Daoy (cell line): ENCODE results near the gene DIPK1B. TPM values are rescaled to one million over a fixed set of nuclear protein-coding genes. Genes with fewer than 3 reads are reported as not detected.
A peak's percentile ranks its signal among the peaks of the same experiment; 100 is the strongest.
"Not testable (repeated sequence)": the region's sequence is repeated elsewhere in the genome, so short reads cannot be mapped to it uniquely, and the experiment has no call there.

ENCODE experiments used
- DNase-seq: peaks from one replicate; pipeline ENCODE4 v3.0.0-alpha.2; 2015; ENCODE audit warnings: low read depth
- total RNA-seq: library from RNA; depleted of rRNA; stranded (reverse); fragments of >200 nt; shearing (Covaris generic); gene quantifications from 2 replicates; pipeline ENCODE4 v1.2.3, GENCODE V29; 2014

DIPK1B gene
- total RNA-seq, 1 experiment from 2014 or later = 6.6 TPM

DNA sequence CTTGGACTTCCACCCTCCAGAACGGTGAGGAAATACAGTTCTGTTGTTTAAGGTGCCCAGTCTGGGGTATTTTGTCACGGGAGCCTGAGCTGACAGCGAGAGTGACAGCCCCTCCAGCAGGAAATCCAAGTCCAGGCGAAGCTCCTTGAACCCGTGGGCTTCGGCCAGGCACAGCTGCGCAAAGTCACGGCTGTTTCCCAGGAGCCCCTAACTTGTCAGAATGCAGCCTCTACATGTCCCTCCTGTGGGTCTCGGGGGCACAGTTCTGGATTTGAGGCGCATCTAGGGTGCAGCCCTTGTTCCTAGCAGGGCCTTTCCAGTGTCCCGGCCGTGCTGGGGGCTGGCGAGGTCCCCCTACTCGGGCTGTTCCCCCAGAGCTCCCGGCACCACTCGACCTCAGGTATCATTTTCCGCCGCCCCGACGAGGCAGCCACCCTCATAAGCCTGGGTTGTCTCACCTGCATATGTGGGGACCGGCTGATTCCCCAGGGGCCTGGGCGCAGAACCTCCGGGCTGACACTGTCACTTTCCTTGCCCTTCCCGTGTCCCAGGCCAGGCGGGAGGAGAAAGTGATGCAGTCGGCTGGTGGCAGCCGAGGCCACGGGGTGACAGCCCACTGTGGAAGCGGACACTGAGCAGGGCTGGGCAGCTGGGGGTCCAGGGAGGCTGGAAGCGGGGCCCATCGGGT lies 41.1 kb downstream of the DIPK1B start:
- no peak for DNase-seq

DNA sequence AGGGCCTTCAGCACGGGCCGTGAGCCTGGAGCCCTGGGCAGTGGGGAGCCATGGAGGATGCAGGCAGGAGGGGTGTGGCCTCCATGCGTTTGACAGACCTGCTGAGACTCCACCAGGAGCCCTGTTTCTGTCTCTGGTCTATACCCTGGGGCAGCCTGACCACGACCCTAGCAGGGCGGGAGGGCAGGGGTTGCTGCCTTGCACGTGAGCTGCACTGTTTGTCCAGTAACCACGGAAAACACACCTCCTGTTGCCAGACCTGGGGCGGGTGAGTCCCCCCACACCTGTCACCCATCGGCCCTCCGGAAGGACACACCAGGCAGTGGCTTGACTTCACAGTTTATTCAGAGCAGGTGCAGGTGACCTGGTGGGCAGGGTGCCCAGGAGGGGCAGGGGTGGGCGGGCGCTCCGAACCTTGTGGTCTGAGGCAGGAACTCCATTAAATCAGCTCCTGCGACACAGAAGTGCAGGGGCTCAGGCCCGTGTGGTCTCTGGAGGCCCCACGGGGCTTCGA lies 41.7 kb downstream of the DIPK1B start:
- no peak for DNase-seq

DNA sequence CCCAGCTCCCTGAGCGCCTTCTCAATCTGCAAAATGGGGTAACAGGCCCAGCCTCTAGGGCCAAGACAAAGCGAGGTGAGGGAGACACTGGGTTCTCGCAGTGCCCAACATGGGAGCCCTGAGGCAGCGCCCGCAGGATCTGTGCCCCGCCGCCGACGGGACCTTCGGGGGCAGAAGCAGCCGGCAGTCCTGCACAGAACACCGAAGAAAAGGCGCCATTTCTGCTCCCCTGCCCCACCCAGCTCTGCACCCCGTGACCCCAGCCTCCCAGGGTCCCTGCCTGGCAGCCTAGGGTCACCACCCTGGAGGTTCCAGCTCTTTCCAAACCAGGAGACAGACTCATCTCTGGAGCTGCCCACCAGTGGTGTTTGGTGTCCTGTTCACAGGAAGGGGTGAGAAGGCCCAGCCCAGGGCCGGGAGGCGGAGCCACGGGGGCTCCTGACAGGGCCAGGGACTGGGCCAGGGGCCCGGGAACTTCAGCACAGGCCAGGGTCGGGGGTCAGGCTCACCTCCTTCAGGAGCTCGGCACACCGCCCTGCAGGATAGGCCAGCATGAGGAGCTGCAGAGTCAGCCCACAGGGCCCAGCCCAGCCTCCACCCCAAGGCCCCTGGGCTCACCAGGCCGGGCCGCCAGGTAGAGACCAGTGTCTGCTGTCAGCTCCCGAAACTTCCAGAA lies 42.4 kb downstream of the DIPK1B start:
- no peak for DNase-seq

DNA sequence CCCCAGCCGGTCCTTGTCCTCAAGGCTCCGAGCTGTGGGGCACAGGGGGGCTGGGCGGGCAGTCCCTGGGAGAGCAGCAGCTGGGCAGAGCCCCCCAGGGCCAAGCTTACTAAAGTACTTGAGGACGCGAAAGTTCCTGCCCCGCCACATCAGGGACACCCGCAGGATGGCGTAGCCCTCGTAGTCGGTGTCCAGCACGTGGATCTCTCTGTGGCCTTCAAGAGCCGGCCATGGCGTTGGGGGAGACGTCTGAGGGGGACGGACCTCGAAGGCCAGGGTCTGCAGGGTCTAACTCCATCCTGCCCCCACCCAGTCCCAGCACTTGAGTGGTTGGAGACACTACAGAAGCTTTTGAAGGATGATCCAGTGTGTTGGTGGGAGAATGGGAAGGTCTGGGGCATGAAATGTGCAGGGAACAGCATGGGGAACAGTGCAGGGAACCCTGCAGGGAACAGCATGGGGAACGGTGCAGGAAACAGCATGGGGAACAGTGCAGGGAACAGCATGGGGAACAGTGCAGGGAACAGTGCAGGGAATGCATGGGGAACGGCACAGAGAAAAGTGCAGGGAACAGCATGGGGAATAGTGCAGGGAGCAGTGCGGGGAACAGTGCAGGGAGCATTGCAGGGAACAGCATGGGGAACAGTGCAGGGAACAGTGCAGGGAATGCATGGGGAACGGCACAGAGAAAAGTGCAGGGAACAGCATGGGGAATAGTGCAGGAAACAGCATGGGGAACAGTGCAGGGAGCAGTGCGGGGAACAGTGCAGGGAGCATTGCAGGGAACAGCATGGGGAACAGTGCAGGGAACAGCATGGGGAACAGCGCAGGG lies 43.1 kb downstream of the DIPK1B start:
- DNase-seq = not testable (repeated sequence)

DNA sequence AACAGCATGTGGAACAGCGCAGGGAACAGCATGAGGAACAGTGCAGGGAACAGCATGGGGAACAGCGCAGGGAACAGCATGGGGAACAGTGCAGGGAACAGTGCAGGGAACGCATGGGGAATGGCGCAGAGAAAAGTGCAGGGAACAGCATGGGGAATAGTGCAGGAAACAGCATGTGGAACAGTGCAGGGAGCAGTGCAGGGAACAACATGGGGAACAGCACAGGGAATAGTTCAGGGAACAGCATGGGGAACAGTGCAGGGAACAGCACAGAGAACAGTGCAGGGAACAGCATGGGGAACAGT lies 43.7 kb downstream of the DIPK1B start:
- DNase-seq = no peak

DNA sequence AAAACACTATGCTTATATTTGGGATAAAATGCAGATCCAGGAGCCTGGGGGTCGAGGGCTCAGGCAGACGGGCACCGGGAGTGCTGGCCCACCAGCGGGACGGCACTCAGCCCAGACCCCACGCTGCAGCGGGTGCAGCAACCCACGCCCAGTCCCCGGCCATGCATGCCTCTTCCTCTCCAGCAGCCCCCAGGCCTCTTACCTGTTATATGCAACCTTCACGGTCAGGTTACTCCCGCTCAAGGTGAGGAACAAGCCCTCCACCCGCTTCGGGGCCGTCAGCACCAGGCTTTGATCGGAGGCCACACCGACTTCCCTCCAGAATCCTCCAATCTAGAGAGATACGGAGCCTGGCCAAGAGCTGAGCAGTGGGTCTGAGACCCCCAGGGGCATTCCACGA lies 44.5 kb downstream of the DIPK1B start:
- no peak for DNase-seq

DNA sequence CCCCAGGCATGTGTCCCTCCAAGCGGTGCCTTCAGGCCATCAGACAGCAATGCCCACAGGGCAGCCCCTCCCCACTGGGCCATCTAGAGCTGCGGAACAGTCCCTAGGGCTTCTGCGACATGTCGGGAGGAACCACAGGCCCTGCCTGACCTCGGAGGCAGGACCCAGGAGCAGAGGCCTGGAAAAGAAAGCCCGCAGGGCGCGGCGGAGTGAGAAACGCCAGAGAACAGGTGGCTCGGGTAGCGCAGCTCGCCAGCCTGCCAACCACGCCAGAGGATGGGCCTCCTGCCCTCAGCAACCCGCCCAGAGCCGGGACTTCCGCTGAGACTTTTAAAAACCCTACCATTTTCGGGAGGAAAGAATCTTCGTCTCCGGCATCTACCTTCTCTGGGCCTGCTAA lies 45.0 kb downstream of the DIPK1B start:
- DNase-seq = no peak

DNA sequence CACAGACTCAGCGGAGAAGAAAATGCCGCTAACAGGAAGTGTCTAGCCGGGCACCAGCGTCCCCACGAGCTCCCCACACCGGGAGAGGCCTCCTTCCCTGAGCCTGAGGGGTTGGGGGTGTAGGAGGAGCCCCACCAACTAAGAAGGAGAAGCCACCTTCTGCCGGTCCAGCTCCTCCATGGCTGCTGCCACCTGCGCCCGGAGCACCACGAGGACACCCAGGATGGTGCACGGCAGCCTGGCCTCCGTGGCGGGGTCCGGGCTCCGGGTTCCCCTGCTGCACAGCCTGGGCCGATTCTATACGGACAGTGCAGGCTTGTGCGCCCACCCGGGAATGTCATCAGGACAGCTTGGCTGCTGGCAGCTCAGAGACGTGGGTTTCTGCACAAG lies 45.4 kb downstream of the DIPK1B start:
- DNase-seq = no peak

DNA sequence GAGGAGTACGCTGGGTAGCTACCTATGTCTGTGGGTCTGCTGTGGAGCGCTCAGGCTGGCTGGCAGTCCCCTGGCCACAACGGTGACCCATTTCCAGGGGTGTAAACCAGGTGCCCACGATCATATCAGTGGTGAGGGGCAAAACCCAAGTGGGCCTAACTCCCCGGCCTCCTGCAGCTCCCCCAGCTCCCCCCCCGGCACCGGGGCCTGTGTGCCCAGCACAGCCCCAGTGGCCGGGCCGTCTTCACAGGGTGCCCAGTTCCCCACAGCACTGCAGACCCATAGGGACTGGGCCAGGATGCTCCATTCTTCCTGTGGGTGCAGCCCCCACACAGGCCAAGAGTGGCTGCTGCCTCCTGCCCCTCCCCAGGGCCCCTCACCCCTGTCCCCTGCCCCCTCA lies 46.6 kb downstream of the DIPK1B start:
- DNase-seq = no peak

DNA sequence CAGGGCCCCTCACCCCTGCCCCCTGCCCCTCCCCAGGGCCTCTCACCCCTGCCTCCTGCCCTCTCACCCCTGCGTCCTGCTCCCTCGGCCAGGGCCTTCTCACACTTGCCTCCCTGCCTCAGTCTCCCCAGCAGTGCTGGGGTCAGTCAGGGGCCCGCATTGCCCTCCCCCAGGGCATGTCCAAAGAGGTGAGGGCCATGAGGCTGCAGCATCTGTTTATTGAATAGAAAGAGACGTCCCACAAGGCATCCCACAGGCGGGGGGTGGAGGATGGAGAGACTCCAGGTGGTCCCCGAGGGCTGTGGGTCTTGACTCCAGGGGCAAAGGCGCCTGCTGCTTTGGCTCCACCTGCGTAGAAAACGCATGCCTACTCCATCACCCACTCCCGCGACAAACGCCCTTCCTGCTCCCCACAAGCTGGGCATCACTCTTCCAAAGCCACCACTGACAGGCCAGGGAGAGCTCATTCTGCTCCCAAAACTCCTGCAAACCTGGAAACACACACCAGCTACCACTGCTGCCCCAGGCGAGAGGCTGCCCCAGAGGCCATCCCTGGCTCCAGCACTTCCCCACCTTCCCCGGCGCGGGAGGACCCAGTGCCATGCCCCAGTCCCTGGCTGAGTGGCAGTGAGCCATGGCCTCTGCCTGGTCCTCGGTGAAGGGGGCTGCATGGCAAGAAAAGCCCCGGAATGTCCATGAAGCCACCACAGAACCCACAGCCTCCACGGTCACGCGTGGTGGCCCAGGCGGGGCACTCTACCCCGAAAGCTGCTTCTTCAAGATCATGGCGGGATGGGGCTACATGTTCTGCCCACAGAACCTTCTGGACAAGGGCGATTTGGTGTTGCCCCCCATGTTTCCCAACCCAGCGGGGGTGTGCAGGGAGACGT lies 47.3 kb downstream of the DIPK1B start:
- DNase-seq = no peak

DNA sequence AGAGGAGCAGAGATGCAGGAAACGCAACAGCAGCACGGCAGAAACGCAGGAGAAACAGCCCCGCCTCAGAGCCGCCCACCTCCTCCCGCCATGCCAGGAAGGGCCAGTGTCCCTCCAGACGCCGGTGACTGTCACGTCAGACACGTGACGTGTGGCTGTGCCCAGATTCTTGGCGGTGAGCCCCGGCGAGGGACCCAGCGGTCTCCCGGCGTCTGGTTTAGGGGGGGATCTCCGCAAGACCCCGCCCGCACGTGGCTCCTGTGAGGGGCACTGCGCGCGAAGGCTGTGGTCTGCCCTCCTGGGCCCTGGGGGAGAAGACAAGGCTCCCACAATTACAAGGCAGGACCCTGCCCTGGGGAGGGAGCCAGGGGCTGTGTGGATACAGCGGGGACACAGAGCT lies 48.1 kb downstream of the DIPK1B start:
- DNase-seq = no peak

DNA sequence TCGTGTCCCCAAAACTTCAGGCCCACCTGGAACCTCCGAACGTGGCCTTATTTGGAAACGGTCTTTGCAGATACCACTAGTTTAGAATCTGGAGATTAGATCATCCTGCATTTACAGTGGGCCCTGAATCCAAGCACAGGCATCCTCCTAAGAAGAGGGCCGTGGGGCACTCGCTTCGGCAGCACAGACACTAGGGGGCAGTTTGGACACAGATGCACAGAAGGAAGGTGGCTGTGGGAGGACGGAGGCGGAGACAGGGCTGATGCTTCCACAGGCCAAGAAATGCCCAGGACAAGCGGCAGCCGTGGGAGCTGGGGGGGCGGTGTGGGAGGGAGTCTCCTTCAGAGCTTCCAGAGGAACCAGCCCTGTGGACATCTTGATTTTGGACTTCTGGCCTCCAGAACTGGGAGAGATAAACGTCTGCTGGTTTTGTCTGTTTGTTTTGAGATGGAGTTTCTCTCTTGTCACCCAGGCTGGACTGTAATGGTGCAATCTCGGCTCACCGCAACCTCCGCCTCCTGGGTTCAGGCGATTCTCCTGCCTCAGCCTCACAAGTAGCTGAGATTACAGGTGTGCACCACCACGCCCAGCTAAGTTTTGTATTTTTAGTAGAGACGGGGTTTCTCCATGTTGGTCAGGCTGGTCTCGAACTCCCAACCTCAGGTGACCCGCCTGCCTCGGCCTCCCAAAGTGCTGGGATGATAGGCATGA lies 48.6 kb downstream of the DIPK1B start:
- peak; percentile 82 for DNase-seq

DNA sequence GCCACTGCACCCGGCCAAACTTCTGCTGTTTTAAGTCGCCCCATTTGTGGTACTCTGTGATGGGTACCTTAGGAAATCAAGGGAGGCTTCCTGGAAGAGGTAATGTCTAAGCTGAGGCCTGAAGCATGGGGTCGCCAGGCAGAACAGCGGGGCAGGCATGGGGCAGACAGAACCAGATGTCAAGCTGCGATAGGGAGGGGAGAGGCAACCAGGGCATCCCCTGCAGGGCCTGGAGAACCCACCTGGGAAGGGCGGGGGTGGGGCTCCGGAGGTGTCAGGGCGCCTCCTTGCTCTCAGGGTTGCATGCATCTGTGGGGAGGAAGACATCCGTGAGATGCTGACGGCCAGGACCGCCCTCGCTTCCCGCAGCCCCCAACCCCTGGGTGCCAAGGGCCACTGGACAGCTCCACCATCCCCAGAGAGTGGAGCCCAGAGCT lies 49.2 kb downstream of the DIPK1B start:
- no peak for DNase-seq

DNA sequence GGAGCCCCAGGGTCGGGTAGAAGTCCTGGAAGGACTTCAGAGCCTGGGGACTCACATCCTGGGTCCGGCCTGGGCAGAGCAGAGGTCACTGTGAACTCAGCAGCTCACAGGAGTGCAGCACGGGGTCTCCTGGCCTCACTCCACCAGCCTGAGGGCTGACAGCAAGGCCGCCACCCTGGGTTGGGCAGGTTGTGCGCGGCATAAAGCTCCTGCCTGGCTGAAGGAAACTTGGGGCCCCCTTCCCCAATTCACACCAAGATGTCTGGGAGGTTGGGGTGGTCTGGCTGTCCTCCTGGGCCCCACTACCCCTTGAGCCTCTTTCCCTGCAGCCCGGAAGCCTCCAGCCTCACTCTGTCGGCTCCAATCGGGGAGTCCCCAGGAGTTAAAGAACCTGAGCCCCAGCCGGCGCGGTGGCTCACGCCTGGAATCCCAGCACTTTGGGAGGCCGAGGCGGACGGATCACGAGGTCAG lies 49.9 kb downstream of the DIPK1B start:
- no peak for DNase-seq

DNA sequence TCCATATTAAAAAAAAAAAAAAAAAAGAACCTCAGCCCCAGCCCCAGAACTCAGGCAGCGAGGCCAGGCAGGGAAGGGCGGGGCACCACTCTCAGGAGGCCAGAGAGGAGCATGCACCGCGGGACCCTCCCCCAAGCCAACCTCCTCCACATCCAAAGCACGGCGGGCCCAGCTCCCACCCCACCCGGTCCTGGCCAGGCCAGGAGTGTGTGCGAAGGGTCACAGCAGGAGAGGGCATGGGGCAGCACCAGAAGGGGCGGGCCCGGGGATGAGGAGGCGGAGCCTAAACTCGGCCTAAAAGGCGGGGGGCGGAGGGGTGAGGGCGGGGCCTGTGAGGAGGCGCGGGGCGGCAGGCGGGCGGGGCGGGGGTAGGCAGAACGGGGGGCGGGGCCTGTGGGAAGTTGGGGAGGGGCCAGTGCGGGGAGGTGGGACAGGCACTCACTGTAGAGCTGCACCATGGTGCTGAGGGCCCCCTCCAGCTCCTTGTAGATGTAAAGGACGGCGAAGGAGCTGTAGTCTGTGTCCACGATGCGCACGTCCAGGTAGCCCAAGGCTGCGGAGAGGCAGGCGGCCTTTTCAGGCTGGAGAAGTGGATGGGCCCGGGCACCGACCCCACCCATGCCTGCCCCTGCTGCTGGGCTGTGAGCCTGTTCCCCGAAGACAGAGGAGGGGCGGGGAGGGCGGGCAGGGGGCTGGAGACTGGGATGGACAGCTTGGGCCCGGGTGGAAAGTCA lies 50.7 kb downstream of the DIPK1B start:
- peak; percentile 83 for DNase-seq

DNA sequence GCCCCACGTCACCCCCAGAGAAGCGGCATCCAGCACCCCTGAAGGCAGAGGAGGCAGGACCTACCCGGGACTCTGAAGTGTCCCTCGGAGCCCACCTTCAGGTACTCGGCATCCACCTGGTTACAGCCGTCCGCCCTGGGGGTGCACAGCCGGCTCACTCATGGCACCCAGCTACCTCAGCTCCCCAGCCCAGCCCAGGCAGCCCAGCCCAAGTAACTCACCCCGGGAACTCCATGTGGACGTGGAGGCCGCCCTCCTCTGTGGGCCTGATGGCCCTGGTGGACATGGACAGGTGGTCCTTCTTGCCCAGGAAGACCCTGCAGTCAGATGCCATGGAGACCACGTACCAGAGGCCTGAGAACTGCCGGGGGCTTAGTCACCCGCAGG lies 51.3 kb downstream of the DIPK1B start:
- no peak for DNase-seq

DNA sequence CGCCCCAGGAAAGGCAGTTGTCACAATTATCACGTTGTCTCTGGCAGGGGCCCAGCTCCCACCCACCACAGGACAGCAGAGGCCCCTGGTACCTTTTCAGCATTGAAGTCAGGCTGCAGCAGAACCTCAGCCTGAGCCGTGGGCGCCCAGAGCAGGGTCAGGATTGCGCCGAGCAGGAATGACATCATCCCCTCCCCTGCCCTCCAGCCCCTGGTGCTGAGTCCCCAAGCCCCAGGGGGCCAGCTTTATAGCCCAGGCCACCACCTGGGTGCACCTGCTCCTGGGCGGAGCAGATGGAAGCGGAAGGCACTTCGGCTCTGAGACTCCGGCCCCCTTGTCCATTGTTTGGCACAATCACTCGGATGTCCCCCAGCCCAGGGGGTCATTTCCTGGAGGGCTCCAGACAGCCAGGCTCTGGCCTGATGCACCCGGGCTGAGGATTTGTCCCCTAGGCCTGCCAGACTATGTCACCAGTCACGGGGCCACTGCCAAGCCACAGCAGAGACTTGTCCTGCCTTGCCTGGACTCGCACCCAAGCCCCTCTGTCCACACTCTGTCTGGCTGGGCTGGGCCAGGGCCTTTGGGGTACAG lies 52.0 kb downstream of the DIPK1B start, which contains the start of gene LCN15:
LCN15 (minus strand) TSS at position 218 of the 591 bp plus-strand sequence; CDS start at position 188, 30 bp downstream.
- DNase-seq = no peak

DNA sequence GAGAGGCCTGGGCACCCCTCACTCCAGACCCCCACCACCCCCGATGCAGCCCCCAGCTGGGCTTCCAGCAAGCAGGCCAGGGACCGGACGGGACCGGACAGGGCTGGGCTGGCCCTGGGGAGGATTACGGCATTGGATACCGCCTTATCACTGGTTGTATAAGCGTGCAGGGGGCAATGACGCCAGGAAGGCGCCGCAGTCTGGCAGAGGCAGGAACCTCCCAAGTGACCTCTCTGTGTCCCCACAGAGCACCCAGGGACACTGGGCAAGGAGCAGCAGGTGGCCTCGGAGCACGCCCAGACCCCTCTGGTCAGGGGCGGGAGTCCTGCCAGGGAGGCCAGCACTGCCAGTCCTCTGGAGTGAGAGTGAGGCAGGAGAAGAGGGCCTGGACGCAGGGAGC lies 52.7 kb downstream of the DIPK1B start:
- no peak for DNase-seq

DNA sequence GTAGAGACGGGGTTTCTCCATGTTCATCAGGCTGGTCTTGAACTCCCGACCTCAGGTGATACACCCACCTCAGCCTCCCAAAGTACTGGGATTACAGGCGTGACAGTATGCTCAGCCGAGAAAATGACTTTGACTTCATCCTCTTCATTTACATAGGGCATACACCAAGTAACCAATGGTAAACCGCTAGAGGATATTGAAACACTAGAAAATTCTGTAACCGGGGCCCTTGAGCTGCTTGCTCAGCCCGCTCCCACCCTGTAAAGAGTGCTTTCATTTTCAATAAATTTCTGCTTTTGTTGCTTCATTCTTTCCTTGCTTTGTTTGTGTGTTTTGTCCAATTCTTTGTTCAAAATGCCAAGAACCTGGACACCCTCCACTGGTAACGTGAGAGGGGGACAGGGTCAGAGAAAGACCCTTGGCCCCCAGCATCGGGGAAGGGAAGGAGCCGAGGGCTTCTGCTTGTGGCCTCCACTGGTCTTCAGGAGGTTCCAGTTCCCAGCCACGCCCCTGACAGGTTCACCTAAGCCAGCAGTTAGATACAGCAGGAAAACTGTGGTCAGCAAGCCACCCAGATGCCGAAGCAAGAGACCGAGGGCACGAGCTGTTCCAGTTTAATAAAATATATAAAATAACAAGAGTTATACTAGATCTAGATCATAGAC lies 53.5 kb downstream of the DIPK1B start:
- not testable (repeated sequence) for DNase-seq
